NCI-H1092 (cell line): Measurements from ENCODE around the gene MACF1.
"Not testable (repeated sequence)": the region's sequence is repeated elsewhere in the genome, so short reads cannot be mapped to it uniquely, and the experiment has no call there.

Experiments
- DNase-seq: peaks from one replicate; lab custom pipeline; 2025; lab: John Stamatoyannopoulos, UW

The MACF1 gene

DNA sequence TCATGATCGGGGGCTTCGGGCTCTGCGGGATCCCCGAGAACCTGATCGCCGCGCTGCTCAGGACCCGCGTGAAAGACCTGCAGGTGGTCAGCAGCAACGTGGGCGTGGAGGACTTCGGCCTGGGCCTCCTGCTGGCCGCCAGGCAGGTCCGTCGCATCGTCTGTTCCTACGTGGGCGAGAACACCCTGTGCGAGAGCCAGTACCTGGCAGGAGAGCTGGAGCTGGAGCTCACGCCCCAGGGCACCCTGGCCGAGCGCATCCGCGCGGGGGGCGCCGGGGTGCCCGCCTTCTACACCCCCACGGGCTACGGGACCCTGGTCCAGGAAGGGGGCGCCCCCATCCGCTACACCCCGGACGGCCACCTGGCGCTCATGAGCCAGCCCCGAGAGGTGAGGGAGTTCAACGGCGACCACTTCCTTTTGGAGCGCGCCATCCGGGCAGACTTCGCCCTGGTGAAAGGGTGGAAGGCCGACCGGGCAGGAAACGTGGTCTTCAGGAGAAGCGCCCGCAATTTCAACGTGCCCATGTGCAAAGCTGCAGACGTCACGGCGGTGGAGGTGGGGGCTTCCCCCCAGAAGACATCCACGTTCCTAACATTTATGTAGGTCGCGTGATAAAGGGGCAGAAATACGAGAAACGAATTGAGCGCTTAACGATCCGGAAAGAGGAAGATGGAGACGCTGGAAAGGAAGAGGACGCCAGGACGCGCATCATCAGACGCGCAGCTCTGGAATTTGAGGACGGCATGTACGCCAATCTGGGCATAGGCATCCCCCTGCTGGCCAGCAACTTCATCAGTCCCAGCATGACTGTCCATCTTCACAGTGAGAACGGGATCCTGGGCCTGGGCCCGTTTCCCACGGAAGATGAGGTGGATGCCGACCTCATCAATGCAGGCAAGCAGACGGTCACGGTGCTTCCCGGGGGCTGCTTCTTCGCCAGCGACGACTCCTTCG, 310.9 kb downstream of the MACF1 start:
- not testable (repeated sequence) for DNase-seq

DNA sequence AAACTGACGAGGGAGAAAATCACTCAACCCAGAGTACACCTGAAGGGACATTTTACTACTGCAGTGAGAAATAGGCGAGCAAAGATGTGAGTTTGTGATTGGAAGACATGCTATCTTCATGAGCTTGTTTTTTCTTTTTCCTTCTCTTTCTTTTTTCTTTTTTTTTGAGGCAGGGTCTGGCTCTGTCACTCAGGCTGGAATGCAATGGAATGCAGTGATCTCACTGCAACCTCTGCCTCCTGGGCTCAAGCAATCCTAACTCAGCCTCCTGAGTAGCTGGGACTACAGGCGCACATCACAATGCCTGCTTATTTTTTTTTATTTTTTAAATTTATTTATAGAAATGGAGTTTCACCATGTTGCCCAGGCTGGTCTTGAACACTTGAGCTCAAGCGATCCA, 312.3 kb downstream of the MACF1 start:
- DNase-seq: not testable (repeated sequence)

GRCh38 chr1:39517936-39518335, 313.4 kb downstream of the MACF1 start:
- DNase-seq: not testable (repeated sequence)

DNA sequence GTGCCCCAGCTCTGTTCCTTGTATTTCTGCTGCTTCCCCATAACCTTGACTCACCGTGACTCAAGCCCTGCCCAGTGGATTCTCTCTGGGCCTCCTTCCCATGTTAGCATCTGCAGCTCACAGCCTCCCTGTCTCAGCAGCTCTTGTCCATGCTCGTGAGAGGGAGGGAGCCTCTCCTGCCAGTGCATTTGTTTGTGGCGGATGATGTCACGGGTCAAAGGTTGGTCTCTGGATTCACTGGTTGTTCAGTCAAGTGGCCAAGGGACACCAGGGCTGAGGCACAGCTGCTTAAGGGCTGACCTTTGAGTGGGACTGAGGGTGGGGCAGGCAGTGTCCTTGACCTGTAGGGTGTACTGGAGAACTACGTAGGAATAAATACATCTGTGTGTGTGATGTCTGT, 314.9 kb downstream of the MACF1 start:
- not testable (repeated sequence) for DNase-seq

DNA sequence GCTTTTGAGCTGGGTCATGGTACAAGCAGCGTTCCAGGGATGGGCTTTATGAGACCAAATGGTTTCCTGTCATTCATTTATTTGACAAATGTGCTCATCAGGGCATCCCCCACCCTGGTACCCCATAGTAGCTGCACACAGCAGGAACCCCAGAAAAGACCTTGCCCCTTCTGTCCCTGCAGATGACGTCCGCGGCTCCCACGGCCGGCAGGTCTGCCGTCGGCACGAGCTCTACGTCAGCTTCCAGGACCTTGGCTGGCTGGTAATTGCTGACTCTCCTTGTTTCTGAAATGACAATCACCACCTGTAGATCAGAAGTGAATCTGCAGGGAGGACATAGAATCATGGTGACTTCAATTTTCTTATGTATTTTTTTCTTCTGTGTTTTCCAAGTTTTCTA, 317.7 kb downstream of the MACF1 start:
- not testable (repeated sequence) for DNase-seq

GRCh38 chr1:39522661-39523567, 318.4 kb downstream of the MACF1 start:
- DNase-seq: no peak

DNA sequence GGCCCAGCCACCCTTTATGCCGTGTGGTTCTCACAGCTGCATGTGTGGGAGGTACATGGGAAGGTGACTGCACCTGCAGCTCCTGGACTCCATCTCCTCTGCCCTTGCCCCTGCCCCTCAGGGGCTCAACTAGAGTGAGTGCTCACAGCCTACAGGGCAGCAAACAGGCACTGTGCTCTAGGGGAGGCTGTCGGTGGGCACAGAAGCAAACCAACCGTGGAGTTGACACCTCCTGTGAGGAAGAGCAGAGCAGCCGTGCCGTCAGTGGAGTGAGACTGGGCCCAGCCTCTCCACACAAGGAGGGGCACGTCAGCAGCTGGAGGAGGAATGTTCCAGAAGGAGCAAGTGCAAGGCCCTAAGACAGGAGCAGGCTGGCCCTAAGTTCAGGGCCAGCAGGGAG, 319.7 kb downstream of the MACF1 start:
- no peak for DNase-seq

DNA sequence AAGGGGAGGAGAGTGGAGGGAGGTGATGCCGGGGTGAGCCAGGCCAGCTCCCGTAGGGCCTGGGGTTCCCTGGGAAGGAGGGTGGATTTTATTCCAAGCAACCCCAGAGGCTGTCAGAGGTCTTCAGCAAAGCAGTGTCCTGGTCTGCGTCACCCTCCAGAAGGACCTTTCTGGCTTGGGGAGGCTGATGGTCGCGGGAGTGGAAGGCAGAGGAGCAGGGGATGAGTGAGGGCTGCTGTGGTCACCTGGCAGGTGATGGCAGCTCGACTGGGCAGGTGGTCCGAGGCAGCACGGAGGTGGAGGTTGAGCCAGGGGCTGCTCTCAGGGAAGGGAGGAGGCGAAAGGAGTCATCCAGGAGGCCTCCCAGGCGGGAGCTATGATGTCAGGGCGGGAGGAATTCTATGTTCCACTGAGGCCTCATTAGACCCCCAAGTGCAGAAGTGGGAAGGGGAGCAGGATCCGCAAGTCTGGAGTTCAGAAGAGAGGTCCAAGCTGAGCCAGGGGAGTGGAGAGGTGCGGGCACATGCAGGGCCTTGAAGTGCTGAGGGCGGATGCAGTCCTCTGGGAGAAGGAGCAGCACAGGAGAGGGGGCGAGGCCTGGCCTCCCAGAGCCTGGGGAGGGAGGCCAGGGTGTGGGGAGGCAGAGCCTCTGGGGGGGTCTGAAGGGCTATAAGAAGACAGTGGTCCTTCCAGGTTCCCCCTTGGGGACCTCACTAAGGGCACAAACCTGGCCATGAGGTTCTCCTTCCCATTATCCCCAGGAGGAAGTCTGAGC, 320.3 kb downstream of the MACF1 start:
- no peak for DNase-seq

- no peak for DNase-seq
Measured at GRCh38 chr1:39525366-39526165, 321.1 kb downstream of the MACF1 start.

DNA sequence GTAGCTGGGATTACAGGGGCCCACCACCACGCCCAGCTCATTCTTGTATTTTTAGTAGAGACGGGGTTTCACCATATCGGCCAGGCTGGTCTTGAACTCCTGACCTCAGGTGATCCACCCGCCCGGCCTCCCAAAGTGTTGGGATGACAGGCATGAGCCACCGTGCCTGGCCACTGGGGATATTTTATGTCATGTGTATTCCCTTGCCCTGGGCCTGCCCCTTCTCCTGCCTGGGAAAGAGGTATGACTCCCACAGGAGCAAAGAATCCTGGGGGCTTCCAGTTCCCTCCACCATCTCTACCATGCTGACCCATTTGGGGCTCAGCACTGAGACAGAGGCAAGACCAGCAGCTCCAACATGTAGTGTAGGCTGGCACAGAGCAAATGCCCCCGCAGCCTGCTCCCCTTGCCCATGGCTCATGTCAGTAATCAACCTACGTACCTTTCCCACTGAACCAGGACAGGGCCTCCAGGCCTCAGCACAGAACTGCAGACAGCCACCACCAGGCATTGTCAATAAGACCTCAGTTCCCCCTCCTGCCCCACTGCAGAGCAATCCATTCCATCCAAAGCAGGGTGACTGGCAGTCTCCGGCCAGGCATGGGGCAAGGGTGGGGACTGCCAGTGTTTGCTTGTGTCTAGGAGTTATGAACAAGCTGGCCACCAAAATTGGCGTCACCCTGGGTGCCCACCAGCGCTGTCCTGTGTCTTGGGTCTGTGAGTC, 322.1 kb downstream of the MACF1 start:
- DNase-seq: no peak

GRCh38 chr1:39527190-39527579, 322.7 kb downstream of the MACF1 start:
- not testable (repeated sequence) for DNase-seq

GRCh38 chr1:39528082-39528481, 323.6 kb downstream of the MACF1 start:
- no peak for DNase-seq

DNA sequence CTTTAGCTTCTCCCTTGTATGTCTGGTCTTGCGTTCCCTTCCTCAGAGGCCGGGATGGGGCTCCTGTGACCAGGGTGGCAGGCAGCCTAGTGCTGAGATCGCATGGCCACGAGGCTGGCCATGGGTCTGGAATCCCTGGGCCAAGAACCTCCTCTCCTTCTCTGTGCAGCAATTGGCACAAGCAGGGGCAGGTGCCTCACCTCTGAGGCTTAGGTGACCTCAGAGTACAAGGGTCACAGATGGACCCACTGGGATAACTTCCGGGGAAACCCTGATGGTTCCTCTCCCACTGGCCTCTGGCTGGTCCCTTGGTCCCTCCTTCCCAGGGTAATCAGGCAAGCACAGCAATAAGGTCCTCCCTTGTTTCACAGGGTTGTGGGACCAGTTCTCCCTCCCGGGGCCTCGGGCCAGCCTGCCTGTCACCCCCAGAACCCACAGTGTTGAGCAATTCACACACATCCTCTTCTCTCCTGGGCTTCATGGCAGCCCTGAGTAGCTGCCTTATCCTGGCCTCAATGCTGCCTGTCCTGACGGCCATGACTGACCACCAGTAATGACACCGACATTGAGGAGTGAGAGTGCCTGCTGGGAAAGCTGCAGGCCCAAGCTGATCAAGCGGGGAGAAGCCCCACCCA, 325.5 kb downstream of the MACF1 start:
- DNase-seq: no peak

- DNase-seq: no peak
Measured at GRCh38 chr1:39531526-39531925, 327.0 kb downstream of the MACF1 start.

- DNase-seq: no peak
Measured at GRCh38 chr1:39533442-39533841, 328.9 kb downstream of the MACF1 start.
